ENCODE measurements around the gene NBAS.
"Not testable (repeated sequence)": the region's sequence is repeated elsewhere in the genome, so short reads cannot be mapped to it uniquely, and the experiment has no call there.

- not testable (repeated sequence) for TF ChIP-seq CTCF, POLR2A (IDR thresholded peaks at IDR 0.05)
Observed at GRCh38 chr2:15439768-15440524, 121.2 kb downstream of the NBAS start.

Data from ovary (tissue), 3 donors.